HEK293T (cell line): Measurements from ENCODE around the gene FXYD6.
"Not testable (repeated sequence)": the region's sequence is repeated elsewhere in the genome, so short reads cannot be mapped to it uniquely, and the experiment has no call there.

Experiments
- CTCF ChIA-PET: fragments of 350-600 bp; formaldehyde crosslinking; extraction: SDS; loops from one replicate; lab custom pipeline; 2021; ENCODE audit warnings: antibody characterized with exemption, inconsistent platforms; lab: Yijun Ruan, JAX
- POLR2A ChIA-PET: fragments of 350-600 bp; formaldehyde crosslinking; extraction: SDS; loops from one replicate; lab custom pipeline; 2020; ENCODE audit warnings: antibody characterized with exemption, inconsistent platforms; lab: Yijun Ruan, JAX
- DNase-seq: peaks from one replicate; pipeline ENCODE4 v3.0.0; 2012; ENCODE audit warnings: mixed read lengths; ENCODE audit errors: extremely low spot score
- ARNT ChIP-seq: fragments of 450-650 bp; IDR thresholded peaks from 2 replicates; pipeline ENCODE4 v1.6.1; 2017; ENCODE audit warnings: mild to moderate bottlenecking
- BHLHE40 ChIP-seq: fragments of 450-650 bp; IDR thresholded peaks from 2 replicates; pipeline ENCODE4 v1.6.1; 2016; ENCODE audit warnings: mild to moderate bottlenecking, moderate library complexity, borderline replicate concordance
- CTBP1 ChIP-seq: fragments of 450-650 bp; IDR thresholded peaks from 2 replicates; pipeline ENCODE4 v1.6.1; 2016; ENCODE audit warnings: borderline replicate concordance
- ELF4 ChIP-seq: fragments of 450-650 bp; IDR thresholded peaks from 2 replicates; pipeline ENCODE4 v1.6.1; 2017; ENCODE audit warnings: antibody characterized with exemption
- FOXA1 ChIP-seq: fragments of 450-650 bp; IDR thresholded peaks from 2 replicates; pipeline ENCODE4 v1.6.1; 2016; ENCODE audit warnings: mild to moderate bottlenecking
- FOXK2 ChIP-seq: fragments of 450-650 bp; IDR thresholded peaks from 2 replicates; pipeline ENCODE4 v1.6.1; 2016; ENCODE audit warnings: mild to moderate bottlenecking
- FOXM1 ChIP-seq: fragments of 450-650 bp; IDR thresholded peaks from 2 replicates; pipeline ENCODE4 v1.6.1; 2017; ENCODE audit warnings: mild to moderate bottlenecking, borderline replicate concordance
- HDGF ChIP-seq: fragments of 450-650 bp; IDR thresholded peaks from 2 replicates; pipeline ENCODE4 v1.6.1; 2017; ENCODE audit warnings: antibody characterized with exemption, borderline replicate concordance
- L3MBTL2 ChIP-seq: fragments of 450-650 bp; conservative IDR thresholded peaks from 2 replicates; pipeline ENCODE4 v1.6.1; 2016; ENCODE audit warnings: mild to moderate bottlenecking
- LEF1 ChIP-seq: fragments of 450-650 bp; IDR thresholded peaks from 2 replicates; pipeline ENCODE4 v1.6.1; 2017; ENCODE audit warnings: mild to moderate bottlenecking, borderline replicate concordance
- NFRKB ChIP-seq: fragments of 450-650 bp; IDR thresholded peaks from 2 replicates; pipeline ENCODE4 v1.6.1; 2016; ENCODE audit warnings: mild to moderate bottlenecking, moderate library complexity
- SP1 ChIP-seq: fragments of 450-650 bp; IDR thresholded peaks from 2 replicates; pipeline ENCODE4 v1.6.1; 2017
- SUZ12 ChIP-seq: fragments of 450-650 bp; IDR thresholded peaks from 2 replicates; pipeline ENCODE4 v1.6.1; 2016; ENCODE audit warnings: mild to moderate bottlenecking
- TARDBP ChIP-seq: fragments of 450-650 bp; IDR thresholded peaks from 2 replicates; pipeline ENCODE4 v1.6.1; 2016
- ZNF384 ChIP-seq: fragments of 450-650 bp; IDR thresholded peaks from 2 replicates; pipeline ENCODE4 v1.6.1; 2016
- TF ChIP-seq, protein P1 (sequence below): fragments of 450-650 bp; IDR thresholded peaks from 2 replicates; pipeline ENCODE4 v1.6.1; 2016

The FXYD6 gene

GRCh38 chr11:117817368-117818040 is 59.0 kb downstream of the FXYD6 start:
- DNase-seq: peak; percentile 80
- TF ChIP-seq L3MBTL2 (peak; percentile 50), SUZ12 (no peak)
- ChIA-PET POLR2A (interaction anchor here (0.6 to 1.9 kb wide), 4 partner anchors 9 to 129 kb away, joined by 3 to 5 read pairs (median 4); no protein-coding TSS in a partner anchor), CTCF (interaction anchor here (0.6 to 5.5 kb wide), 14 partner anchors 10 to 391 kb away, joined by 3 to 48 read pairs (median 3); no protein-coding TSS in a partner anchor)

DNA sequence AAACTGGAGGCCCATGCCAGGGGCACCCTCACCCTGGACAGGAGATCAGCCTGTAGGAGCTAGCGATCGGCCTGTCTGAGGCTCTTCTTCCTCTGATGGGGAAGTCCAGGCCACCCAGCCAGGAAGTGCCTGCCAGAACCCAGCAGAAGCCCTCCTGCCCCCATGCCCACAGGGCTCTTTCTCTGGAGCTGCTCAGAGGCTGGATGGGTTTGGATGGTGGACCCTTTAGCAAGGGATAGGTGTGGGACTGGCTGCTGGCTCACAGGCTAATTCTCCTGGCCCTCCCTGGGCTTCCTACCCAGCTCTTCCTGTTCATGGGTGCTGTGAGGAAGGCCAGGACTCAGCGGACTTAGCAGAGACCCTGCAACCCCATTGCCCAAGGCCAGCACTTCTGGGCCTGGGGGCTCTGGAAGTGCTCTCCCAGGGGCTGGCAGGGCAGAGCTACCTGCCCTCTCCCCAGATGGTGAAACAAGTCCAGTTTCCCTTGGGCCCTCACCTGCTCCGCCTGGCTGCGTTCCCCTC is 59.6 kb downstream of the FXYD6 start:
- no peak for DNase-seq
- TF ChIP-seq ZNF384 (no peak), BHLHE40 (no peak)
- ChIA-PET POLR2A (interaction anchor here (0.6 to 1.9 kb wide), 4 partner anchors 9 to 130 kb away, joined by 3 to 5 read pairs (median 4); no protein-coding TSS in a partner anchor), CTCF (interaction anchor here (0.6 to 5.5 kb wide), 10 partner anchors 9 to 390 kb away, joined by 3 to 48 read pairs (median 4); no protein-coding TSS in a partner anchor)

GRCh38 chr11:117816151-117816741 is 60.2 kb downstream of the FXYD6 start:
- ChIA-PET POLR2A (interaction anchor here (1.6 to 1.9 kb wide), 2 partner anchors 8 to 131 kb away, joined by 4 to 5 read pairs; no protein-coding TSS in a partner anchor), CTCF (interaction anchor here (1.0 to 5.5 kb wide), 5 partner anchors 9 to 390 kb away, joined by 3 to 48 read pairs (median 28); no protein-coding TSS in a partner anchor)
- DNase-seq: peak; percentile 35
- TF ChIP-seq, protein P1, sequence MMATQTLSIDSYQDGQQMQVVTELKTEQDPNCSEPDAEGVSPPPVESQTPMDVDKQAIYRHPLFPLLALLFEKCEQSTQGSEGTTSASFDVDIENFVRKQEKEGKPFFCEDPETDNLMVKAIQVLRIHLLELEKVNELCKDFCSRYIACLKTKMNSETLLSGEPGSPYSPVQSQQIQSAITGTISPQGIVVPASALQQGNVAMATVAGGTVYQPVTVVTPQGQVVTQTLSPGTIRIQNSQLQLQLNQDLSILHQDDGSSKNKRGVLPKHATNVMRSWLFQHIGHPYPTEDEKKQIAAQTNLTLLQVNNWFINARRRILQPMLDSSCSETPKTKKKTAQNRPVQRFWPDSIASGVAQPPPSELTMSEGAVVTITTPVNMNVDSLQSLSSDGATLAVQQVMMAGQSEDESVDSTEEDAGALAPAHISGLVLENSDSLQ: peak; percentile 80
- TF ChIP-seq TARDBP: no peak

DNA sequence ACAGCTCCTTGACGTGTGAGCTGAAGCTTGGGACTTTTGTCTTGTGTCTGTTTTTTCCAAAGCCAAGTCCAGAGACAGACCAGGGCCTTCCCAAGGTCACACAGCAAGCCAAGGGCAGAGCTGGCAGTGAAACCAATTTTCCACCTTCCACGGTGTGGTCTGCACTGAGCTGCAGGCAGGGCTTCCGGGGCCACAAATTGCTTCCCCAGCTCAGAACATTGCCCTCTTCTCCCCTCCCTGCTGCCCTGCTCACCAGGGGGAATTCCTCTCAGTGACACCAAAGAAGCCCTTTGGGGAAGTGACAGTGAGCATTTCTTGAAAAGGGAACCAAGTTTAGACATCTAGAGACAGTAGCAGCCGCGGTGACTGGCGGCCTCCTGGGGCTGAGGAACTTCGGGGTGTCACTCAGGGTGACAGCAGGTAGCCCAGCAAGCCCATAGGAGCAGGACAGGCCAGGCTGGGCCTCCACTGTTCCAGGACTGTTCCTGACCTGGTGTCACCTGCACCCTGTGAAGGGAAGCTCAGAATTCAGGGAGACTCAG is 61.1 kb downstream of the FXYD6 start:
- TF ChIP-seq FOXA1 (no peak), LEF1 (no peak), ZNF384 (no peak), L3MBTL2 (no peak), FOXK2 (no peak), TARDBP (no peak), CTBP1 (no peak), SP1 (no peak), SUZ12 (no peak), ARNT (no peak), ELF4 (no peak), FOXM1 (no peak), HDGF (no peak), NFRKB (no peak), BHLHE40 (no peak)
- TF ChIP-seq, protein P1: no peak
- POLR2A ChIA-PET: no interaction called here
- no peak for DNase-seq
- CTCF ChIA-PET: interaction anchor here (1.2 to 5.5 kb wide), 3 partner anchors 132 to 389 kb away, joined by 6 to 45 read pairs (median 28); no protein-coding TSS in a partner anchor

GRCh38 chr11:117814766-117815261 is 61.6 kb downstream of the FXYD6 start:
- DNase-seq: no peak
- CTCF ChIA-PET: interaction anchor here (1.2 to 5.5 kb wide), 3 partner anchors 132 to 388 kb away, joined by 6 to 45 read pairs (median 28); no protein-coding TSS in a partner anchor
- TF ChIP-seq ELF4 (no peak), ARNT (no peak), NFRKB (no peak), BHLHE40 (no peak), HDGF (no peak), TARDBP (no peak), SP1 (no peak), FOXK2 (no peak), ZNF384 (no peak), LEF1 (no peak), CTBP1 (no peak), SUZ12 (no peak), FOXA1 (no peak)
- POLR2A ChIA-PET: no interaction called here

- POLR2A ChIA-PET: no interaction called here
- no peak for DNase-seq
- TF ChIP-seq NFRKB (no peak), SUZ12 (no peak), HDGF (no peak), FOXA1 (no peak), ARNT (no peak), LEF1 (no peak), ZNF384 (no peak), CTBP1 (no peak), L3MBTL2 (no peak), BHLHE40 (no peak)
- CTCF ChIA-PET: interaction anchor here (3.7 to 5.5 kb wide), 2 partner anchors 133 to 388 kb away, joined by 28 to 45 read pairs; no protein-coding TSS in a partner anchor
These were observed 62.2 kb downstream of the FXYD6 start for GRCh38 chr11:117814204-117814765.

DNA sequence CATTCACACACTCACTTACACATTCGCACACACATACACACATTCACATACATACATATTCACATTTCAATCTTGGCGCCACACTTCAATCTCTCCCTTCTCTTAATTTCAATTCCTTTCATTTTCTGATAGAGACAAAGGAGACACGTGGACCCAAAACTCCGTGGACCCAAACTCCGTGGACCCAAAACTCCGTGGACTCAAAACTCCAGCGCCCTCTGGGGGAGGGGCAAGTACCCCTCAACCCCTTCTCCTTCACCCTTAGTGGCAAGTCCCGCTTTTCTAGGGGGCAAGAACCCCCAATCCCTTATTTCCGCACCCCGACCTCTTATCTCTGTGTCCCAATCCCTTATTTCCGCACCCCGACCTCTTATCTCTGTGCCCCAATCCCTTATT is 66.4 kb downstream of the FXYD6 start:
- POLR2A ChIA-PET, DNase-seq: not testable (repeated sequence)
- CTCF ChIA-PET: interaction anchor here (4.6 kb wide), 1 partner anchor 384 kb away, joined by 35 read pairs; no protein-coding TSS in a partner anchor
